Measurements from ENCODE around the gene CNBD2.

- TF ChIP-seq CREB1 (CRISPR knock-in tag; IDR thresholded peaks at IDR 0.05) (no peak), CTCF (IDR thresholded peaks at IDR 0.05) (no peak), TCF7 (CRISPR knock-in tag; IDR thresholded peaks at IDR 0.05; ENCODE audit: low read depth) (no peak), PRDM15 (CRISPR knock-in tag; IDR thresholded peaks at IDR 0.05) (no peak)
These were observed 97.1 kb downstream of the CNBD2 start for GRCh38 chr20:36065427-36065998.

All from WTC11 (cell line).